MM.1S (cell line): ENCODE data around the gene ATP8B3.
A peak's percentile ranks its signal among the peaks of the same experiment; 100 is the strongest.

ENCODE experiments used
- CTCF ChIP-seq: fragments of 300-600 bp; sonication (generic); IDR thresholded peaks from 2 replicates; pipeline ENCODE4 v1.5.1; 2016; ENCODE audit warnings: antibody characterized with exemption, low read length, mixed read lengths
- EZH2 ChIP-seq: fragments of 300-600 bp; sonication (generic); optimal IDR thresholded peaks from 2 replicates; pipeline ENCODE3; 2017; ENCODE audit warnings: low read depth, mild to moderate bottlenecking, antibody characterized with exemption, low read length, mixed read lengths
- EZH2phosphoT487 ChIP-seq: fragments of 300-600 bp; sonication (generic); IDR thresholded peaks from 2 replicates; pipeline ENCODE4 v1.6.1; 2018; ENCODE audit warnings: antibody characterized with exemption, low read length

GRCh38 chr19:1767464-1767933 is 44.6 kb downstream of the ATP8B3 start:
- TF ChIP-seq CTCF (peak; percentile 99), EZH2 (peak; percentile 64), EZH2phosphoT487 (no peak)
